IPS-18c (cell line): Measurements from ENCODE around the gene CDH12.
"Not testable (repeated sequence)": the region's sequence is repeated elsewhere in the genome, so short reads cannot be mapped to it uniquely, and the experiment has no call there.

Experiments
- H3K4me3 ChIP-seq: 2 replicates; pipeline ENCODE4 v1.7.0; 2013; ENCODE audit warnings: low read depth, mild to moderate bottlenecking, low read length, moderate library complexity; ENCODE audit not compliant: insufficient read depth
- H3K9me3 ChIP-seq: one replicate; pipeline ENCODE4 v1.6.1; 2013; ENCODE audit warnings: mild to moderate bottlenecking, low read length, moderate library complexity; ENCODE audit not compliant: control insufficient read depth, insufficient read depth

Gene CDH12

DNA sequence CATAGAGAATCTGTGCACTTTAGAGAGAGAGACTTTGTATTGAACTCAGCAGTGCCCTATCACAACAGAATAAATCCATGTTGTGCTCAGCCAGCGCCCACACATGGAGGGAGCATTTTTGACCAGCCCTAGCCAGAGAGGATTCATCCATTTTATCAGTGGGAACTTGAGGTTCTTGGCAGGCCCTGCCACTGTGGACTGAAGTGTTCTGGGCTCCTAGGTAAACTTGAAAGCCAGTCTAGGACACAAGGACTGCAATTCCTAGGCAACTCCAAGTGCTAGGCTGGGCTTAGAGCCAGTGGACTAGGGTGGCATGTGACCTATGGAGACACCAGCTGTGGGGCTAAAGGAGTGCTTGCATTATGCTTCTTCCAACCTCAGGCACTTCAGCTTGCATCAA is 523.5 kb downstream of the CDH12 start:
- no peaks in the 10 kb centered on the region for H3K9me3 ChIP-seq
- no peak overlapping the region for H3K4me3 ChIP-seq

GRCh38 chr5:22319798-22320197 is 533.3 kb downstream of the CDH12 start:
- H3K4me3 ChIP-seq, result no peak overlapping the region
- H3K9me3 ChIP-seq, result no peaks in the 10 kb centered on the region

DNA sequence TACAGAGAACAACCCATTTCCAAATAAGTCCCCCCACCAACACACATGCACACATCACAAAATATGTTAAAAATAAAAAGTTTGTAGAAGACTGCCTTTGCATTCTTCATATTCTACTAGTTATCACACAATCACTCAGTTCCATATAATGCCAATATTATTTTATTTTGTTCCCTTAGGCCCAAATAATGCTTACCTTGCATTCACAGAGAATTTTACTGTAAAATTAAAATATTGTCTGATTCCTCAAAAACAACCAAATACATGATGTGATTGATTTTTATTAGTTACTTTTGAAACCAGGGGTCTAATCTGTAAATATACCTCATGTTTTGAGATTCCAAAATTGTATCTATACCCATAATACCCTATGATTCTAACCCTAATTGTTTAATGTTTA is 536.9 kb downstream of the CDH12 start:
- no peaks in the 10 kb centered on the region for H3K9me3 ChIP-seq
- H3K4me3 ChIP-seq, result no peak overlapping the region

- H3K9me3 ChIP-seq, H3K4me3 ChIP-seq: not testable (repeated sequence)
Measured at GRCh38 chr5:22315052-22315451, 538.1 kb downstream of the CDH12 start.

GRCh38 chr5:22314548-22314947 is 538.6 kb downstream of the CDH12 start:
- no peaks in the 10 kb centered on the region for H3K9me3 ChIP-seq

DNA sequence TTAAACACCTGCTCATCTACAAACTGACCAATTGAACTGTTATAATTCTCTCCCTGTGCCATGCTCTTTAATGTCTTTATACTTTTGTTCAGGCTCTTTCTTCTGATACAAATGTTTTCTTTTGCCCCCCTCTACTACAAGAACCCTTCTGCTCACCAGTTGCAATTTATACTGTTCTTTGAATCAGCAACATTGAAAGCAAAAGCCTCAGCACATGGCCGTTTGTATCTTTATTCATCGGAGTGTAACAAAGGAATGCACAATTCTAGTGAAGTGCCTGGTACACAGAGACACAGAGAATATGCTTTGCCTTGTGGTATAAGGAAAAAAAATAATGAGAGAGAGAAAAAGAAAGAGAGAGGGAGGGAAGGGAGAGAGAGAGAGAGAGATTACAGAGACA is 547.1 kb downstream of the CDH12 start:
- Histone ChIP-seq H3K9me3 (no peaks in the 10 kb centered on the region), H3K4me3 (no peak overlapping the region)

More at GRCh38 chr5:22314548-22314947, 538.6 kb downstream of the CDH12 start:
- no peak overlapping the region for H3K4me3 ChIP-seq

GRCh38 chr5:22295832-22296231 is 557.3 kb downstream of the CDH12 start:
- peaks cover 4% of the 10 kb centered on the region for H3K9me3 ChIP-seq
- H3K4me3 ChIP-seq, result no peak overlapping the region

- H3K9me3 ChIP-seq, result peaks cover 4% of the 10 kb centered on the region
- H3K4me3 ChIP-seq, result no peak overlapping the region
Measured at GRCh38 chr5:22293147-22293546, 560.0 kb downstream of the CDH12 start.

DNA sequence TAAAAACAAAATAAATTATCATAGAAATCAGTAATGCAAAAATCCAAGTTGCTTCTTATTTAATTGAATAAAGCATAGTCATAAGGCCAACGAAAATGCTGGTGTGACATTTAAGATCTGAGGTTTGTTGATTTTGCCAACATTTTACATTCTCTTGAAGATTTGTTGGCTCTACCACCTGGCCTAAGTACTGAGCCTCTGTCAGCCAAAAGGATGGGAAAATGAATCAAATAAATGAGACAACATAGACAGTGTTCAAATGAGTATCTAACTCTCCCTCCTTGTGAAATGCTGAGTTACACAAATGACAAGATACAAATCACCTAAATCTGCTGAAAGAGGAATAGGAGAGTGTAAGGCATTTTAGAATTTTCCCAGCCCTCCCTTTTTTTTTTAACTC is 575.0 kb downstream of the CDH12 start:
- Histone ChIP-seq H3K9me3 (no peaks in the 10 kb centered on the region), H3K4me3 (no peak overlapping the region)

- no peak overlapping the region for H3K4me3 ChIP-seq
- no peaks in the 10 kb centered on the region for H3K9me3 ChIP-seq
Measured at GRCh38 chr5:22277006-22277405, 576.1 kb downstream of the CDH12 start.

GRCh38 chr5:22265855-22266254 is 587.3 kb downstream of the CDH12 start:
- H3K9me3 ChIP-seq, H3K4me3 ChIP-seq: not testable (repeated sequence)

DNA sequence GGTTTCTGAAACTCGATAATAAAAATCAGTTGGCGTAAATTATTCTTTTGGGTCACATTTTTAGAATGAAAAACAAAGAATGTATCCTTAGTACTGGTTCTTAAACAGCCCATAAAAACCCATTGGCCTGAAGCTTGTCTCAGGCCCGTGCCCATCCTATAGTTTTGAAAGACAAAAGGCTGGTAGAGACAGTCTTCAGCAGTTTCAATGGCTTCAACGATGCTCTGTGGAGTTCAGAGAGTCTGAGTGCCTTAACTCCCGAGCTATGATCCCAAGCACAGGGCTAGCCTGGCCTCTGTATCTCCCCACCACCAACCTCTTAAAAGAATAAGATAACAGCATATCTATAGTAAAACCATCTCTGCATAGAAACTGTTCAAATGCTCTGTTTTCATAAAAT is 595.0 kb downstream of the CDH12 start:
- Histone ChIP-seq H3K4me3 (no peak overlapping the region), H3K9me3 (no peaks in the 10 kb centered on the region)

DNA sequence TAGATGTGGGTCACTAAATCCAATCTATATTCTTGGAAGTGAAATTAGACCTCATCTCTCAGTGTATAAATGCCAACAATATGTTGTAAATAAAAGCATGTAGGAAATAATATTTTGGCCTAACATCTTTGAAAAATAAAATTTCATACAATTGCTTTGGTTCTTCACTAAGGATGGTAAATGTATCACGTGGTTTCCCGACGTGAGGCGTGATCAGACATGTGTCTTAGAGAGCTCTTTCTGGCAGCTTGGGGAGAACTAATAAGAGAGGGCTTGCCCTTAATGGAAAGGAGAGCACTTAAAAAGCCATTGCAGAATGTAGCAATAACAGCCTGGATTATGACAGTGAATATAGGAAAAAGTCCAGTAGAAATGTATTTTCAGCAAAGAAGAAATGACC is 602.6 kb downstream of the CDH12 start:
- H3K9me3 ChIP-seq, result no peaks in the 10 kb centered on the region

DNA sequence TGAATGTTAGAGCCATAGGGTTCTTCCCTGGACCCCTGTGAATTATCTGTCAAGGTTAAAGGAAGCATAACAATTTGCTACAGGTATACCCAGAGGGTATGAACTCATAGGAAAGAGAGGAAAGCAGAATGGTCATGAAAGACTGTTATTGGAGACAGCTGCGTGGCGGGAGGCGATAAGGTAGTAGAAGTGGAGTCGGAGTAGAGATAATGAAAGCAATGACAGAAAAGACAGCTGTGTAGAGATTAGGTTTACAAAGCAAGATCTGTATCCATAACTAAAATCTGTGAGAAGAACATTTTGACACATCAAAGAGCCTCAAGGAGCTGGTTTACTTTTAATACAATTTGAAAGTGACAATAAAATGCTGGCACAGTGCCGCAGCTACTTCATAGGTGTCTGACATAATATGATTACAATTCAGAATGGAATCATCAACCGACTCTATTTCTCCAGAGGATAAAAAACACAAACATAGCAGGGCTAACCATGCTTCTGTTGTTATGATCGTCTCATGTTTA is 603.9 kb downstream of the CDH12 start:
- Histone ChIP-seq H3K9me3 (no peaks in the 10 kb centered on the region), H3K4me3 (no peak overlapping the region)

More for the DNA sequence above, 602.6 kb downstream of the CDH12 start:
- H3K4me3 ChIP-seq, result no peak overlapping the region

- no peaks in the 10 kb centered on the region for H3K9me3 ChIP-seq
- no peak overlapping the region for H3K4me3 ChIP-seq
Measured at GRCh38 chr5:22245770-22246169, 607.4 kb downstream of the CDH12 start.

DNA sequence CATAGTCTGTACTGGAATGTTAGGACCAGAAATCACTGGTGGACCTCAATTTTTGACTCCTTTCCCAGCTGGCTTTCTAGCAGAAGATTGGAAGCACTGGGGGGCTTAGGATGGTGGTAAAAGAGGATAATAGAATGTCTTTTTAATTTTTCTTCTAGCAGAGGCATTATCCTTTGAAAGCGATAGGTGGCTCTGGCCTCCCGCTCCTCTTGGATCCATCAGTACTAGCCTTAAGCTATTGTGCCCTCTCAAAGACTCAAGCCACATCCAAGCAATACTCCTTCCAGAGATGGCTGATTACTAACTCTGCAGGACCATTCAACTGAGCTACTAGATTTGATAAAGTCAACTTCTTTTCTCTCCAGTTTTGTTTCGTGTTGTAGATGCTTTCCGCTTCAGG is 610.6 kb downstream of the CDH12 start:
- Histone ChIP-seq H3K9me3 (no peaks in the 10 kb centered on the region), H3K4me3 (no peak overlapping the region)

- H3K9me3 ChIP-seq, result no peaks in the 10 kb centered on the region
- no peak overlapping the region for H3K4me3 ChIP-seq
Measured at GRCh38 chr5:22238047-22238446, 615.1 kb downstream of the CDH12 start.

- H3K4me3 ChIP-seq, result no peak overlapping the region
- no peaks in the 10 kb centered on the region for H3K9me3 ChIP-seq
Measured at GRCh38 chr5:22226423-22226822, 626.7 kb downstream of the CDH12 start.

DNA sequence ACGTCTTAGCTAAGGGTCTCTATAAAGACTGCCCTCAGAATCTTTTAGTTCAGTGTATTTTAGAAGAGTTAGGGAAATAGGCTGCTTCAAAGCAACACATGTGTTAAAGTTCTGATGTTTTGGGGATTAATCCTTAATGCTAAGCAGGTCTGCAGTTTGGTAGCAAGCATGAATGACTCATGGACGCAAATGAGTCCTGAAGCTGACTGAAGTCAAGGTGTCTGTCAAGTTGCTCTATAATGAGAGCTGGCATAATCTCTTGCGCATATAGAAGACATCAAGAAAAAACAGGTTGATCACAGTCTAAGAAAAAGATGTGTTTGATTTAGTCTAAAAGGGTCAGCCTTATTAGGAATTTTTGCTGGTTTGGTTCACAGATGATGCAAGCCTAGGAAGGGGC is 630.1 kb downstream of the CDH12 start:
- no peaks in the 10 kb centered on the region for H3K9me3 ChIP-seq
- no peak overlapping the region for H3K4me3 ChIP-seq
